ENCODE data around the gene PRKAR1B. TPM values are rescaled to one million over a fixed set of nuclear protein-coding genes. Genes with fewer than 3 reads are reported as not detected.

PRKAR1B gene
- total RNA-seq, 1 donor from 2014 or later: 16.5 TPM

Other genes with a start within 250 kb of the PRKAR1B start
- 34.5 TPM for gene PDGFA, start 207.4 kb downstream of the PRKAR1B start, total RNA-seq
- gene DNAAF5, start 582 bp downstream of the PRKAR1B start, total RNA-seq: 19.3 TPM
- gene SUN1, start 105.2 kb upstream of the PRKAR1B start, total RNA-seq: 177 TPM
- 20.6 TPM for gene GET4, start 149.3 kb upstream of the PRKAR1B start, total RNA-seq
- 6.4 TPM for gene ADAP1, start 227.4 kb upstream of the PRKAR1B start, total RNA-seq
- 8.0 TPM for gene COX19, start 248.3 kb upstream of the PRKAR1B start, total RNA-seq